ENCODE results near the gene ASPN.

- TF ChIP-seq EZH2 (IDR thresholded peaks at IDR 0.05; ENCODE audit: insufficient read depth, poor library complexity, severe bottlenecking), result no peak
- no peak for TF ChIP-seq EZH2phosphoT487 (IDR thresholded peaks at IDR 0.05; ENCODE audit: insufficient read depth, low read depth)
Measured at GRCh38 chr9:92525306-92525705, 43.0 kb upstream of the ASPN start.

Data from GM23248 (cell line).